Body of pancreas (tissue), 4 donors: ENCODE data around the gene ESPNL.

Experiments
- CTCF ChIP-seq, 7 experiments: fragments of 450-650 bp in 4 of 7; fragments of 200-600 bp in 3 of 7; sonication (generic) in 3 of 7; IDR thresholded peaks; one replicate each; pipeline ENCODE4 v1.5.1; 2016 to 2019; ENCODE audit warnings: antibody characterized with exemption in 7 of 7
- POLR2A ChIP-seq, 3 donors: fragments of 450-650 bp; IDR thresholded peaks; one replicate each; pipeline ENCODE4 v1.6.1; 2016; ENCODE audit warnings: antibody characterized with exemption in 3 of 3, mild to moderate bottlenecking in 2 of 3

- TF ChIP-seq CTCF (IDR thresholded peaks at IDR 0.05) (no peak), POLR2A (IDR thresholded peaks at IDR 0.05) (no peak)
Observed at GRCh38 chr2:238061315-238062202, 38.6 kb upstream of the ESPNL start.
